Measurements from ENCODE around the gene BCKDHB.

DNA sequence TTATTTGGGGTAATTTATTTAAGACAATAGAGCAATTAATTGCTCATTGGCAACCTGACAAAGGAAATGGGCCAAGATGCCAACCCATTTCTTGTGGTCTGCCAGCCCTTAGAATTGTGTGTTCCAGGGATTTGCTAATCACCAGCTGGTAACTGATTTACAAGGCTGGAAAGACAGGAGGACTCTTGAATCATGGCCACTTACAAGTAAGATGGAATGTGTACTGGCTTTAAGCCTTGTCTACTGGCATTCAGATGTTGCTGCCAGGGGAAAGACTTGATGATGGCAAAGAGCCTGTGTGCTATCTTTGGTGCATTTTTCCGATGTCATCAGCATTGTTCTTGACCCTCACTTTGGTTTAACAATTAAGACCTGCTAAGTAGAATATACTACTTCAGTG, 91.0 kb downstream of the BCKDHB start:
- TF ChIP-seq, protein P1, sequence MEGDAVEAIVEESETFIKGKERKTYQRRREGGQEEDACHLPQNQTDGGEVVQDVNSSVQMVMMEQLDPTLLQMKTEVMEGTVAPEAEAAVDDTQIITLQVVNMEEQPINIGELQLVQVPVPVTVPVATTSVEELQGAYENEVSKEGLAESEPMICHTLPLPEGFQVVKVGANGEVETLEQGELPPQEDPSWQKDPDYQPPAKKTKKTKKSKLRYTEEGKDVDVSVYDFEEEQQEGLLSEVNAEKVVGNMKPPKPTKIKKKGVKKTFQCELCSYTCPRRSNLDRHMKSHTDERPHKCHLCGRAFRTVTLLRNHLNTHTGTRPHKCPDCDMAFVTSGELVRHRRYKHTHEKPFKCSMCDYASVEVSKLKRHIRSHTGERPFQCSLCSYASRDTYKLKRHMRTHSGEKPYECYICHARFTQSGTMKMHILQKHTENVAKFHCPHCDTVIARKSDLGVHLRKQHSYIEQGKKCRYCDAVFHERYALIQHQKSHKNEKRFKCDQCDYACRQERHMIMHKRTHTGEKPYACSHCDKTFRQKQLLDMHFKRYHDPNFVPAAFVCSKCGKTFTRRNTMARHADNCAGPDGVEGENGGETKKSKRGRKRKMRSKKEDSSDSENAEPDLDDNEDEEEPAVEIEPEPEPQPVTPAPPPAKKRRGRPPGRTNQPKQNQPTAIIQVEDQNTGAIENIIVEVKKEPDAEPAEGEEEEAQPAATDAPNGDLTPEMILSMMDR (IDR thresholded peaks at IDR 0.05), result no peak
- no peak for TF ChIP-seq POLR2A (IDR thresholded peaks at IDR 0.05)
